MV-4-11 (cell line): ENCODE results near the gene PDCD2L.
A peak's percentile ranks its signal among the peaks of the same experiment; 100 is the strongest.
"Not testable (repeated sequence)": the region's sequence is repeated elsewhere in the genome, so short reads cannot be mapped to it uniquely, and the experiment has no call there.

Experiments used
- DNase-seq: peaks from one replicate; lab custom pipeline; 2025; lab: John Stamatoyannopoulos, UW

PDCD2L gene

DNA sequence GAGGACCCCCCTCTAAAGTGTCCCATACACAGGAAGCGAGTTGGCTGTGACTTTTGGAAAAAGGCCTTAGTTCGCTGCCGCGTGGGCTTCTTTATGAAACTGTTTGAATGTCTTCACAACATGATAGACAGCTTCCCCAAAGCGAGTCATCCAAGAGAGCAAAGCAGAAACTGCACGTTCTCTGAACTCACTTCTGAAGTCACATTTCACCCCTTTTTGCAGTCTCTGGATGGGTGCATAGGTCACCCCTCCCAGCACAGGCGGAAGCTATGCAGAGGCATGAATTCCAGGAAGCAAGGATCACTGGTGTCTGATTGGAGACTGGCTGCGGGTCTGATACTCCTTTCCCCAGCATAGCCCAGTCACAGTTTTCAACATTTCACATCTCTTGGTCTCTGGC, 28.6 kb upstream of the PDCD2L start:
- DNase-seq, result peak; percentile 73

- DNase-seq, result no peak
Observed at GRCh38 chr19:34380639-34381241, 23.5 kb upstream of the PDCD2L start.

DNA sequence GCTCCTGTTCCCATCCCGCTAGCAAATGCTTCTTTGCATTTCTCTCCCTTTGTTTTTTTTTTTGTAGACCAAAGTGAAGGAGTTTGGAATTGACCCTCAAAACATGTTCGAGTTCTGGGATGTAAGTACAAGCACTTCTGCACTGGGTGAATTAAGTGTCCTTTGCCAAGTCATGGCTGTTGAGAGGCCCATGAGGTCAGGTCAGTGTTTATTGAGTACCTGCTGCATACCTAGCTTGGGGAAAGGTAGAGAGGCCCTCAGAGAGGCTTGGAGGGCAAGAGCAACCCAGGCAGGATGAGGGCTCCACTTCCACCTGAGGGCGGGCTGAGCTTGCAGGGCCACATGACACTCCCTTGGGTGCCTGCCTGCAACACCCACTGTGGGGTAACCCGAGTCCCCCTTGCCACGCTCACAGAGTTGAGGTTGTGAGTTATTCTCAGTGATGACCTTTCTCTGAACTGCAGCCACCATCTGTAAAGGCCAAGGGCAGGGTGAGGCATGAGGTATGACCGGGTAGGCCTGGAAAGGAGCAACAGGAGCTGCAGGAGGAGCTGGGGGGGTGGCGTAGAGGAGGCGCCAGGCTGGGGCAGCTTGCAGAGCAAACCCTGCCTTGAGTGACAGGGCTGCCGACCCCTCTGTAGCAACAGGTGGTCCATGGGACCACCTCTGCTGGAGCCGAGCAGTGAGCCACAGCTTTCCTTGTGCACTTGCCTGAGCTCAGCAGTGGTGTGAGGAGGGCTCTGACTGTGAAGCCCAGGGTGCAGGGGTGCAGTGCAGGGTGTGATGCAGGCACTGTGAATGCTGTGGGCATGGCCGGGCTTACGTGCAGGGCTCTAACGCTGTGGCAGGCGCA, 22.6 kb upstream of the PDCD2L start:
- DNase-seq, result no peak

DNA sequence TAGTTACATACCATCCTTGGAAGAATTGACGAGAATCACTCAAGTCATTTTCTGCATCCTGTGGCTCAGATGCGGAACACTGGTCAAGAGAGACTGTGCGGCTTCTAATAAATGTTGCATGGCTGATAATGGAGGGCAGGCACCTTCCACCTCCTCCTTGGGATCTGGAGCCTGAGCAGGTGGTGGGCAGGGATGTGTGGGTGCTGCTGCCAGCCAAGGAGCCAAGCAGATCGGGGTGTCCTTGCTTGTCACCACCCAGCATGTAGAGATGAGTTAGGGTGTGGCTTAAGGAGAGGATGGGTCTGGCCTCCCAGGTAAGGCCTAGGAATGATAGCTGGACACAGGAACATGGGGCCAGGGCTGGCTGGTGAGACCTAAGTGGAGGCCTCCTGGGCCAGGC, 21.7 kb upstream of the PDCD2L start:
- DNase-seq, result no peak

GRCh38 chr19:34383599-34383998, 20.6 kb upstream of the PDCD2L start:
- no peak for DNase-seq

DNA sequence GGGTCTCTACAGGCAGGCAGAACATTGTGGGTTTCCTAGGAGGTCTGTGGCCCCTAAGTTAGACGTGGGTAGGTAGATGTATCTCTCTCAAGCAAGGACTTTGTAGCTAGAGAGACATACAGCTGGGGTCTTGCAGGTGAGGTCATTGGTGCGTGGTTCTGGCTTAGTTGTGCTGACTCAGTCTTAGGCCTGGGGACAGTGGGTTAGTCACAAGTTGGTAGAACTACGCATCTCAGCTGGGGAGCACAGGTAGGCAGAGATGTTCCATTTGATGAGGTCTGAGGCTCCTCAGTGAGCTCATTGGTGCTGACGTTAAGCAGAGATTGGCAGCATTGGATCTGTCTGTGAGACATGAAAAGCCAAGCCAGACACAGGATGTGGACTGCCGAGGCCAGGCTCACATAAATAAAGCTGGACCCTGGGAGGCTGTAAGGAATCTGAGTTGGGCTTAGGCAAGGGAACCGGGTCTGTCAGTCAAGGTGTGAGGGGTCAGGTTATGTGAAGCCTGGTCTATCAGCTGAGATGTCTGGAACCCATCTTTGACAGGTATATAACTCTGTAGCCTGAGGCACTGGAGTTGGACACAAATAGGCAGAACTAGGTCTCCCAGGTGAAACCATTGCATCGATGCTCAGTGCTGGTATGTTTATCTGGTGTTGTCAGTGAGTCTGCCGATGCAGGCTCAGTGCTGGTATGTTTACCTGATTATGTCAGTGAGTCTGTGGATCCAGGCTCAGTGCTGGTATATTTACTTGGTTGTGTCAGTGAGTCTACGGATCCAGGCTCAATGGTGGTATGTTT, 17.4 kb upstream of the PDCD2L start:
- no peak for DNase-seq

DNA sequence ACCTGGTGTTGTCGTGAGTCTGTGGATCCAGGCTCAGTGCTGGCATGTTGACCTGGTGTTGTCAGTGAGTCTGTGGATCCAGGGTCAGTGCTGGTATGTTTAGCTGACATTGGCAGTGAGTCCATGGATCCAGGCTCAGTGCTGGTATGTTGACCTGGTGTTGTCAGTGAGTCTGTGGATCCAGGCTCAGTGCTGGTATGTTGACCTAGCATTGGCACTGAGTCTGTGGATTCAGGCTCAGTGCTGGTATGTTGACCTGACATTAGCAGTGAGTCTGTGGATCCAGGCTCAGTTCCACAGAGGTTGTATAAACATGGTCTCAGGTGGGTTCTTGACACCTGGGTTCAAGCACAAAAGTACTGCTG, 16.8 kb upstream of the PDCD2L start:
- DNase-seq, result no peak

DNA sequence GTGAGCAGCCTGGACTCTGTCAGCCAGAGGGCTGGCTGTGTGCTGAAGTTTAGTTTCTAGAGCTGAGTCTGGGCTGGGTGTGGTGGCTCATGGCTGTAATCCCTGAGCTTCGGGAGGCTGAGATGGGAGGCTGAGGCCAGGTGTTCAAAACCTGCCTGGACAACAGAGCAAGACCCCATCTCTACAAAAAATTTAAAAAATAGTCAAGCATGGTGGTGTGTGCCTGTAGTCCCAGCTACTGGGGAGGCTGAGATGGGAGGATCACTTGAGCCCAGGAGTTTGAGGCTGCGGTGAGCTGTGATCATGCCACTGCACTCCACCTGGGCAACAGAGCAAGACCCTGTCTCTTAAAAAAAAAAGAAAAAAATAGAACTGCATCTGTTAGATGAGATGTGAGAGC, 15.5 kb upstream of the PDCD2L start:
- not testable (repeated sequence) for DNase-seq

- DNase-seq, result no peak
Observed at GRCh38 chr19:34391813-34392212, 12.4 kb upstream of the PDCD2L start.

DNA sequence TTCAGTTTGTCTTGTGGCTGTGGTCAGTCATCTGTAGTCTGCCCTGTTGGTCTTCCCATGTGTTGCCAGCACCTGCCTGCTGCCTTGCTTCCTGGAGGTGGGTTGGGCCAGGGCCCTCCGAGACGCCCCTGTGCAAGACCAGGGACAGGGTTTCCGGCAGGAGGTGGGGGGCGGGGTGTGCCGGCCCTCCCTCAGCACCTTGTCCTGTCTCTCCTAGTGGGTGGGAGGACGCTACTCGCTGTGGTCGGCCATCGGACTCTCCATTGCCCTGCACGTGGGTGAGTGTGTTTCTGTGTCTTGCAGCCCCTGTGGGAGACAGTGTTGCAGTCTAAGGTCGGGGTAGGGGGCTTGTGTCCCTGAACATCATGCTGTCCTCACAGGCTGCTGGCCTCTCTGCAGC, 11.2 kb upstream of the PDCD2L start:
- no peak for DNase-seq

- no peak for DNase-seq
Observed at GRCh38 chr19:34393629-34394028, 10.6 kb upstream of the PDCD2L start.

DNA sequence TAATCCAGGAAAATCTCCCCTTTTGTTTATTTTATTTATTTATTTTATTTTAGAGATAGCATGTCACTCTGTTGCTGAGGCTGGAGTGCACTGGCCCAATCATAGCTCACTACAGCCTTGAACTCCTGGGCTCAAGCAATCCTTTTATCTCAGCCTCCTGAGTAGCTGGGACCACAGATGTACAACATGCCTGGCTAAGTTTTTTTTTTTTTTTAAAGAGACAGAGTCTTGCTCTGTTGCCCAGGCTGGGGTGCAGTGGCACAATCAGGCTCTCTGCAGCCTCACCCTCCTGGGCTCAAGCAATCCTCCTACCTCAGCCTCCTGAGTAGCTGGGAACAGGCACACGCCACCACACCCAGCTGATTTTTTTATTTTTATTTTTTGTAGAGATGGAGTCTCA, 6.3 kb upstream of the PDCD2L start:
- no peak for DNase-seq

DNA sequence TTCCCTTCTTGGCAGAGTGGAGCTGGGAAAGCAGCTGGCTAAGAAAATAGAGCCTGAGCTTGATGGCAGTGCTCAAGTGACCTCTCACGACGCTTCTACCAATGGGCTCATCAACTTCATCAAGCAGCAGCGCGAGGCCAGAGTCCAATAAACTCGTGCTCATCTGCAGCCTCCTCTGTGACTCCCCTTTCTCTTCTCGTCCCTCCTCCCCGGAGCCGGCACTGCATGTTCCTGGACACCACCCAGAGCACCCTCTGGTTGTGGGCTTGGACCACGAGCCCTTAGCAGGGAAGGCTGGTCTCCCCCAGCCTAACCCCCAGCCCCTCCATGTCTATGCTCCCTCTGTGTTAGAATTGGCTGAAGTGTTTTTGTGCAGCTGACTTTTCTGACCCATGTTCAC, 4.3 kb upstream of the PDCD2L start:
- DNase-seq, result no peak

- DNase-seq, result not testable (repeated sequence)
Observed at GRCh38 chr19:34400844-34401243, 3.4 kb upstream of the PDCD2L start.

- no peak for DNase-seq
Observed at GRCh38 chr19:34402074-34402600, 2.1 kb upstream of the PDCD2L start.

DNA sequence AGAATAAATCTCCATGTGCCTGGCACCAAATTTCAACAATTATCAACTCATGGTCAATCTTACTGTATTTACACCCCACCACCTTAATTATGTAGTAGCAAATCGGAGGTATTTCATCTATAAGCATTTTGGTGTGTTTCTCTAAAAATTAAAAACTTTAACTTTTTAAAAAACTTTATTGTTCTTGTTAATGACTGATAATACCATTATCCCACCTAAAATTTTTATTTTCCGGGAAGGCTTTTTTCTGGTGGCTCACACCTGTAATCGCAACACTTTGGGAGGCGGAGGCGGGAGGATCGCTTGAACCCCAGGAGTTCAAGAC, 453 bp upstream of the PDCD2L start:
- DNase-seq, result no peak

GRCh38 chr19:34405892-34406660, 1.9 kb downstream of the PDCD2L start:
- DNase-seq, result no peak

DNA sequence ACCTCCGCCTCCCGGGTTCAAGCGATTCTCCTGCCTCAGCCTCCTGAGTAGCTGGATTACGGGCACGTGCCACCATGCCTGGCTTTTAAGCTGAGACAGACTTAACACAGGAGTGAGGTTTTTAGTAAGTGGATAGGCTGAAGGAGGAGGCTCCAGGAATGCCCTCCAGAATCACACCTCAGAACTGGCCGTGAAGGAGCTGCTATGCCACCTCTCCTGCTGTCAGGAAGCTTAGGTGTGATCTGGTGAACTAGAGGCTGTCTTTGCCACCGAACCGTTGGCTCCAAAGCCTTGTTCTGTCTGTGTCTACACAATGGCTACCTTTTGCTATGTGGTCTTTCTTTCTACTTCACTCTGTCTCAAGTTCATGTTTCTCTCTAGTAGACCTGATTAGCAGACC, 4.2 kb downstream of the PDCD2L start:
- no peak for DNase-seq

DNA sequence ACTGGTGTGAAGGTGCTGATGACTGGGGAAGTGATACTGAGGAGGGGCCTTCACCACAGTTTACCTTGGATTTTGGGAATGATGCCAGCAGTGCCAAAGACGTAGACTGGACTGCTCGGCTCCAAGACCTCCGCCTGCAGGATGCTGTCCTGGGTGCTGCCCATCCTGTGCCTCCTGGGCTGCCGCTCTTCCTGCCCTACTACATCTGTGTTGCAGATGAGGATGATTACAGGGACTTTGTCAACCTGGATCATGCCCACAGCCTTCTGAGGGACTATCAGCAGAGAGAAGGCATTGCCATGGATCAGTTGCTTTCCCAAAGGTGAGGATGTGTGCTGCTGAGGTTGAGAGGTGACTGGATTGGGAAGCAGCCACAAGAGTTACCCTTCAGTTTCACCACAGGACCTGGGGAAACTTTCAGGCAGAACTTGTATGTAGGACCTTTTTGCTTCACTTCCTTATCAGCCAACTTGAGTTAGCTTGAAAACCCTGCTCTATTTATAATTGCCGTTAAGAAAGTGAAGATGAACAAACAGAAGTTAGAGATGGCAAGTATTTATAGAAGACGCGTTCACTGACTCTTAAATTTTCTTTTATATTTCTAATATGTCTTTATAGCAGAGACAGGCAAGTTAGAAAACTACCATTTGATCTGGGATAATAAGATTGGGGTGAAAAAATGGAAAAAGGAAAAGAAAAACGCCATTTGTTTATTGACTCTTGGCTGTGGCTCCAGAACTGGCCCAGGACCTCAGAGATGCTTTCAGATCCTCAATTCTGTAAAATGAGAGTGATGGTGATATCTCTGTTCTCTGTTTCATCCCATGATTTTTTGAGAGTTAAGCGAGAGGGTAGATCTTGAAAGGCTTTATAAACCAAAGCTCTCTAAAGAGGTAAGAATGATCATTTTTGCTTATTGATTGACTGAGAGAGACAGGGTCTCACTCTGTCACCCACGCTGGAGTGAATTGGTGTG, 5.3 kb downstream of the PDCD2L start:
- DNase-seq, result peak; percentile 69

DNA sequence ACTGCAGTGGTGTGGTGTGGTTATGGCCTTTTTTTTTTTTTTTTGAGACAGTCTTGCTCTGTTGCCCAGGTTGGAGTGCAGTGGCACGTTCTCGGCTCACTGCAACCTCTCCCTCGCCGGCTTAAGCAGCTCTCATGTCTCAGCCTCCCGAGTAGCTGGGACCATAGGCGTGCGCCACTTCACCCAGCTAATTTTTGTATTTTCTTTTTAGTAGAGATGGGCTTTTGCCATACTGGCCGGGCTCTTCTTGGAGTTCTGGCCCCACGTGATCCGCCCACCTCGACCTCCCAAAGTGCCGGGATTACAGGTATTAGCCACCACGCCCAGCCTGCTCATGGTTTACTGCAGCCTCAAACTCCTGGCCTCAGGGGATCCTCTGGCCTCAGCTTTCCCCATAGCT, 7.0 kb downstream of the PDCD2L start:
- DNase-seq, result no peak

DNA sequence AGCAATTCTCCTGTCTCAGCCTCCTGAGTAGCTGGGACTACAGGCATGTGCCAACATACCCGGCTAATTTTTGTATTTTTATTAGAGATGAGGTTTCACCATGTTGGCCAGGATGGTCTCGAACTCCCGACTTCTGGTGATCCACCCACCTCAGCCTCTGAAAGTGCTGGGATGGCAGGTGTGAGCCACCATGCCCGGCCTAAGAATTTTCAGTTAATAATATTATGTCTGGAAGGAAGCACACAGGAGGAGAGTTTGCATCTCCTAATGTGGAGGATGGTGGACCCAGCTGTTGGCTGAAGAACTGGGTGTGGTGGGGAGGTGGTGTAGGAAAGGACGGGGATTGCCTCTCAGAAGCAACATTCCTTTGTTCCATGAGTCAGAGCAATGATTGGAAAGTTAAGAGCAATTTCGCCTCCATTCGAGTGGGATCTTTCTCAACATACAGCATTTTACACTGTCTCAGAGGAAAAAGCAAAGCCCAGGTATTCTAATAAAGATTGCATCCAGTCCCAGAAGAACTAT, 11.9 kb downstream of the PDCD2L start:
- DNase-seq, result no peak
